Activated CD4-positive, alpha-beta memory T cell treated with anti-CD3 and anti-CD28 coated beads, Interleukin-2, amount 10 ng/mL, durations not matched to agents 7 days and 5 days (primary cell): ENCODE measurements around the gene RPS14. TPM values are rescaled to one million over a fixed set of nuclear protein-coding genes. Genes with fewer than 3 reads are reported as not detected.

Source experiments
- CTCF ChIA-PET: fragments of 350-600 bp; sonication (Branson Sonifier 250); formaldehyde crosslinking; loops from one replicate; lab custom pipeline; 2021; ENCODE audit warnings: antibody characterized with exemption, inconsistent platforms; lab: Charles Lee
- POLR2A ChIA-PET: fragments of 350-600 bp; sonication (Branson Sonifier 250); formaldehyde crosslinking; loops from one replicate; lab custom pipeline; 2021; ENCODE audit warnings: antibody characterized with exemption; lab: Charles Lee
- DNase-seq: peaks from one replicate; pipeline ENCODE4 v3.0.0-alpha.2; 2020
- H3K27ac Mint-ChIP-seq: one replicate; pipeline ENCODE4 v1.8.0; 2021; ENCODE audit warnings: mild to moderate bottlenecking, mixed read lengths
- H3K27me3 Mint-ChIP-seq: one replicate; pipeline ENCODE4 v1.8.0; 2021; ENCODE audit warnings: mixed read lengths
- H3K36me3 Mint-ChIP-seq: one replicate; pipeline ENCODE4 v1.8.0; 2021; ENCODE audit warnings: low read depth, mixed read lengths
- H3K4me1 Mint-ChIP-seq: one replicate; pipeline ENCODE4 v1.8.0; 2021; ENCODE audit warnings: mixed read lengths
- H3K4me3 Mint-ChIP-seq: one replicate; pipeline ENCODE4 v1.8.0; 2021; ENCODE audit warnings: mild to moderate bottlenecking, mixed read lengths
- H3K9me3 Mint-ChIP-seq: one replicate; pipeline ENCODE4 v1.8.0; 2021; ENCODE audit warnings: mixed read lengths
- total RNA-seq, 2 experiments: library from RNA; stranded (reverse); gene quantifications; one replicate each; pipeline ENCODE4 v1.2.3, GENCODE V29; 2021

RPS14 gene
- 1,000 to 10,000 TPM; 2,316 to 2,367 TPM for total RNA-seq

GRCh38 chr5:150449517-150450339 lies at the start of gene RPS14:
RPS14 (minus strand) TSS chr5:150449739; CDS start chr5:150447733, 2,006 bp downstream.
- H3K27me3 Mint-ChIP-seq = no peaks in the 10 kb centered on the region
- peak; percentile 95 for DNase-seq
- POLR2A ChIA-PET = interaction anchor here (0.5 to 2.1 kb wide), 27 partner anchors 8 to 998 kb away, joined by 3 to 37 read pairs (median 4); partner anchors contain the start of genes CD74, IRGM, RBM22 and SLC36A1
- H3K4me3 Mint-ChIP-seq = peak within 1 kb of the TSS; percentile 82
- peaks cover 34% of the 10 kb centered on the region for H3K4me1 Mint-ChIP-seq
- peaks cover 45% of the 10 kb centered on the region for H3K36me3 Mint-ChIP-seq
- CTCF ChIA-PET = interaction anchor here (0.6 to 2.4 kb wide), 30 partner anchors 9 to 803 kb away, joined by 3 to 21 read pairs (median 4); partner anchors contain the start of genes CD74, DCTN4, GM2A and RBM22
- H3K9me3 Mint-ChIP-seq = no peaks in the 10 kb centered on the region
- H3K27ac Mint-ChIP-seq = peak within 1 kb of the TSS; percentile 92

- H3K9me3 Mint-ChIP-seq = no peaks in the 10 kb centered on the region
- no peak overlapping the region for H3K27ac Mint-ChIP-seq
- no peak overlapping the region for H3K4me3 Mint-ChIP-seq
- no peak for DNase-seq
- no peaks in the 10 kb centered on the region for H3K4me1 Mint-ChIP-seq
- H3K27me3 Mint-ChIP-seq = no peaks in the 10 kb centered on the region
- ChIA-PET POLR2A (no interaction called here), CTCF (no interaction called here)
- H3K36me3 Mint-ChIP-seq = no peaks in the 10 kb centered on the region
These were observed 49.4 kb upstream of the RPS14 start for GRCh38 chr5:150498971-150499370.

- no peaks in the 10 kb centered on the region for H3K4me1 Mint-ChIP-seq
- H3K36me3 Mint-ChIP-seq = no peaks in the 10 kb centered on the region
- no peaks in the 10 kb centered on the region for H3K9me3 Mint-ChIP-seq
- CTCF ChIA-PET = no interaction called here
- no peak for DNase-seq
- H3K27me3 Mint-ChIP-seq = no peaks in the 10 kb centered on the region
- H3K27ac Mint-ChIP-seq = no peak overlapping the region
- no peak overlapping the region for H3K4me3 Mint-ChIP-seq
- POLR2A ChIA-PET = no interaction called here
These were observed 49.0 kb upstream of the RPS14 start for GRCh38 chr5:150498501-150498900.

GRCh38 chr5:150497989-150498317 lies 48.4 kb upstream of the RPS14 start:
- Mint-ChIP-seq H3K4me3 (no peak overlapping the region), H3K27me3 (no peaks in the 10 kb centered on the region), H3K4me1 (no peaks in the 10 kb centered on the region), H3K9me3 (no peaks in the 10 kb centered on the region), H3K27ac (no peak overlapping the region), H3K36me3 (no peaks in the 10 kb centered on the region)
- CTCF ChIA-PET = no interaction called here
- POLR2A ChIA-PET = no interaction called here
- no peak for DNase-seq

DNA sequence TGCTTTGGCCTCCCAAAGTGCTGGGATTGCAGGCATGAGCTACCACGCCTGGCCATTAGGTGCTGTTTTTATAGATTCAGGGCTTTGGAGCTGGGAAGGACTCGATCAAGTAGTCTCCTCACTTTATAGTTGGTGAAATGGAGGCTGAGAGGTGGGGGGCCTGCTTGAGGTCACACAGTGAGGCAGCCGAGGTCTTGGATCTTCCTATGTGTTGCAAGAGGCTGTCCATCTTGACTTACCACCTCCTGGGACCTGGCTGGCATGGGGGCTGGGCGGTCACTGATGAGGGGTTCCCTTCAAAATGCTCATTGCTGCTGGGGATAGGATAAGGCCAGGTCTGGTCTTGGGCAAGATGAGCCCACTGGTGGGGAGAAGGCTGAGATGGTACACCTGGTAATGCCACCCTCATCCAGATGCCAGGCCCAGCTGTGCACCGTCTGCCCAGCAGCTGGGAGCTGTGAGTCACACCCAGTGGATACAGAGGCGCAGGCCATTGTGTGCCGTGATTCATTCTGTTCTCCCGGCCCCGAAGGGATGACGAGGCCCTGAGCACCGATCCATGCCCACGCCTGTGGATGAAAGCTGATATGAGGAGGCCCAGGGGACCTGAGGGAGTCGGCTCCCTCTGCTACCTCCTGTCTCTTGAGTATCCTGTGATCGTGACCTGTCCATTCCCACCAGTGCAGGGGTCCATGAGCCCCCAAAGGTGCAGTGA lies 47.9 kb upstream of the RPS14 start:
- Mint-ChIP-seq H3K4me3 (no peak overlapping the region), H3K4me1 (no peaks in the 10 kb centered on the region), H3K27me3 (no peaks in the 10 kb centered on the region), H3K27ac (no peak overlapping the region), H3K9me3 (no peaks in the 10 kb centered on the region), H3K36me3 (no peaks in the 10 kb centered on the region)
- POLR2A ChIA-PET = no interaction called here
- DNase-seq = no peak
- CTCF ChIA-PET = no interaction called here

DNA sequence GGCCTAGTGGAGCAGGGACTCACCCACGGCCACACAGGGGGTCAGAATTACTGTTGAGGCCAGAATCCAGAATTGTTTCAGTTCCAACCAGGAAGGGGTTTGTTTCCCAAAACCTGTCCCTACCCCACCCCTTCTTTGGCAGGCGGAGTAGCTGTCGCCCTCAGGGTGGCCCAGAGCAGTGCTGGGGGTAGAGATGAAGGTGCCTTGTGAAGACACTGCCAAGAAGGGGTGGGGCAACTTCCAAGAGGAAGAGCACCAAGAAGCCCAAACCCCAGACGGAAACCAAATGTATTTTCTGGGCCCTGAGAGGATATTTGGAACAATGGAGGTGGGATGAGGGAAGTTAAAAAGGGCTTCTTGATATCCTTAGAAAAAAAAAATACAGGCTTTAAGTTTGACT lies 47.0 kb upstream of the RPS14 start:
- ChIA-PET POLR2A (no interaction called here), CTCF (no interaction called here)
- Mint-ChIP-seq H3K27ac (no peak overlapping the region), H3K36me3 (no peaks in the 10 kb centered on the region), H3K9me3 (no peaks in the 10 kb centered on the region), H3K4me3 (no peak overlapping the region), H3K27me3 (no peaks in the 10 kb centered on the region), H3K4me1 (no peaks in the 10 kb centered on the region)
- no peak for DNase-seq

- DNase-seq = no peak
- ChIA-PET POLR2A (no interaction called here), CTCF (no interaction called here)
- H3K36me3 Mint-ChIP-seq = no peaks in the 10 kb centered on the region
- no peaks in the 10 kb centered on the region for H3K9me3 Mint-ChIP-seq
- no peak overlapping the region for H3K27ac Mint-ChIP-seq
- no peak overlapping the region for H3K4me3 Mint-ChIP-seq
- no peaks in the 10 kb centered on the region for H3K27me3 Mint-ChIP-seq
- no peaks in the 10 kb centered on the region for H3K4me1 Mint-ChIP-seq
These were observed 46.6 kb upstream of the RPS14 start for GRCh38 chr5:150496098-150496497.

GRCh38 chr5:150492621-150493020 lies 43.1 kb upstream of the RPS14 start:
- ChIA-PET CTCF (interaction anchor here (0.7 kb wide), 1 partner anchor 68 kb away, joined by 6 read pairs; no protein-coding TSS in a partner anchor), POLR2A (interaction anchor here (1.1 kb wide), 1 partner anchor 19 kb away, joined by 3 read pairs; no protein-coding TSS in a partner anchor)
- Mint-ChIP-seq H3K4me1 (no peaks in the 10 kb centered on the region), H3K36me3 (no peaks in the 10 kb centered on the region), H3K9me3 (no peaks in the 10 kb centered on the region), H3K4me3 (no peak overlapping the region), H3K27me3 (peaks cover 5% of the 10 kb centered on the region), H3K27ac (no peak overlapping the region)
- no peak for DNase-seq

DNA sequence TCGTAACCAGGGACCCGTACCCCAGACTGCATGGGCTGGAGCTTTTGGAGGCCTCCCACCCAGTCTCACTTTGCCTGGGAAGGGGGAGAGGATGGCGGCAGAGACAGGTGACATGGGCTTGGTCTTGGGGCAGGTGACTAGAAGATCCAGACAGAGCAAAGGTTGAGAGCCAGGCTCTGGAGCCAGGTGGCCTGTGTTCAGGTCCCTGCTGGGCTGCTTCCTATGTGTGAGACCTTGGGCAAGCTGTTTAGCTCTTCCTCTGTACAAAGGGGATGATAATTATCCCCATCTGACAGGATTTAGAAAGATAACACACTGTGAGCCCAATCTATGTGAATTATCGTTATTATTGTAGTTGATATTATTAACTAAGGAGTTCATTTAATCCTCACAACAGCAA lies 42.3 kb upstream of the RPS14 start:
- peaks cover 6% of the 10 kb centered on the region for H3K4me1 Mint-ChIP-seq
- peaks cover 12% of the 10 kb centered on the region for H3K27me3 Mint-ChIP-seq
- no peak overlapping the region for H3K4me3 Mint-ChIP-seq
- H3K27ac Mint-ChIP-seq = no peak overlapping the region
- POLR2A ChIA-PET = no interaction called here
- CTCF ChIA-PET = no interaction called here
- H3K9me3 Mint-ChIP-seq = no peaks in the 10 kb centered on the region
- no peak for DNase-seq
- no peaks in the 10 kb centered on the region for H3K36me3 Mint-ChIP-seq

GRCh38 chr5:150490754-150491153 lies 41.2 kb upstream of the RPS14 start:
- H3K27me3 Mint-ChIP-seq = peaks cover 12% of the 10 kb centered on the region
- POLR2A ChIA-PET = no interaction called here
- no peak for DNase-seq
- CTCF ChIA-PET = interaction anchor here (1.2 kb wide), 1 partner anchor 42 kb away, joined by 3 read pairs; no protein-coding TSS in a partner anchor
- no peak overlapping the region for H3K4me3 Mint-ChIP-seq
- no peaks in the 10 kb centered on the region for H3K36me3 Mint-ChIP-seq
- H3K4me1 Mint-ChIP-seq = peaks cover 6% of the 10 kb centered on the region
- H3K9me3 Mint-ChIP-seq = no peaks in the 10 kb centered on the region
- H3K27ac Mint-ChIP-seq = no peak overlapping the region

GRCh38 chr5:150490296-150490669 lies 40.7 kb upstream of the RPS14 start:
- Mint-ChIP-seq H3K36me3 (no peaks in the 10 kb centered on the region), H3K27me3 (peaks cover 12% of the 10 kb centered on the region), H3K4me1 (peaks cover 6% of the 10 kb centered on the region), H3K9me3 (no peaks in the 10 kb centered on the region), H3K4me3 (no peak overlapping the region), H3K27ac (no peak overlapping the region)
- DNase-seq = no peak
- ChIA-PET CTCF (interaction anchor here (1.2 kb wide), 1 partner anchor 41 kb away, joined by 3 read pairs; no protein-coding TSS in a partner anchor), POLR2A (interaction anchor here (1.6 kb wide), 1 partner anchor 40 kb away, joined by 3 read pairs; the partner anchor contains the start of gene RPS14)

- CTCF ChIA-PET = interaction anchor here (1.2 kb wide), 1 partner anchor 31 kb away, joined by 3 read pairs; no protein-coding TSS in a partner anchor
- no peak overlapping the region for H3K27ac Mint-ChIP-seq
- H3K4me1 Mint-ChIP-seq = peaks cover 8% of the 10 kb centered on the region
- H3K9me3 Mint-ChIP-seq = no peaks in the 10 kb centered on the region
- DNase-seq = no peak
- no peak overlapping the region for H3K4me3 Mint-ChIP-seq
- POLR2A ChIA-PET = interaction anchor here (1.6 kb wide), 1 partner anchor 40 kb away, joined by 3 read pairs; the partner anchor contains the start of gene RPS14
- no peaks in the 10 kb centered on the region for H3K36me3 Mint-ChIP-seq
- peaks cover 18% of the 10 kb centered on the region for H3K27me3 Mint-ChIP-seq
These were observed 40.1 kb upstream of the RPS14 start for GRCh38 chr5:150489360-150490295.
